A204.1 (cell line): ENCODE measurements around the gene GATAD1.
"Not testable (repeated sequence)": the region's sequence is repeated elsewhere in the genome, so short reads cannot be mapped to it uniquely, and the experiment has no call there.

Experiments
- FAIRE-seq: peaks from 2 replicates; lab custom pipeline; 2012; peaks lifted over from hg19 to GRCh38; lab: Jason Lieb, UNC

GATAD1 gene

GRCh38 chr7:92436612-92437445, 10.5 kb upstream of the GATAD1 start:
- FAIRE-seq, result no peak

- no peak for FAIRE-seq
Measured at GRCh38 chr7:92437956-92438491, 9.3 kb upstream of the GATAD1 start.

GRCh38 chr7:92442720-92443119, 4.6 kb upstream of the GATAD1 start:
- not testable (repeated sequence) for FAIRE-seq

GRCh38 chr7:92446869-92447344, 375 bp upstream of the GATAD1 start:
- FAIRE-seq, result peak; percentile 94

GRCh38 chr7:92448205-92448747, 994 bp downstream of the GATAD1 start:
- FAIRE-seq, result no peak

GRCh38 chr7:92451645-92452044, 4.4 kb downstream of the GATAD1 start:
- no peak for FAIRE-seq

GRCh38 chr7:92456236-92456635, 9.0 kb downstream of the GATAD1 start:
- no peak for FAIRE-seq

- FAIRE-seq, result no peak
Measured at GRCh38 chr7:92460109-92460508, 12.8 kb downstream of the GATAD1 start.

GRCh38 chr7:92460510-92460909, 13.2 kb downstream of the GATAD1 start:
- FAIRE-seq, result no peak

GRCh38 chr7:92461027-92462003, 14.0 kb downstream of the GATAD1 start:
- FAIRE-seq, result peak; percentile 95

- FAIRE-seq, result no peak
Measured at GRCh38 chr7:92462560-92462959, 15.3 kb downstream of the GATAD1 start.

- FAIRE-seq, result no peak
Measured at GRCh38 chr7:92464515-92464914, 17.2 kb downstream of the GATAD1 start.

GRCh38 chr7:92466682-92467081, 19.4 kb downstream of the GATAD1 start:
- FAIRE-seq, result no peak

- FAIRE-seq, result not testable (repeated sequence)
Measured at GRCh38 chr7:92468589-92468988, 21.3 kb downstream of the GATAD1 start.

GRCh38 chr7:92473989-92474388, 26.7 kb downstream of the GATAD1 start:
- FAIRE-seq, result not testable (repeated sequence)

GRCh38 chr7:92475261-92475770, 28.0 kb downstream of the GATAD1 start:
- FAIRE-seq, result not testable (repeated sequence)

- FAIRE-seq, result not testable (repeated sequence)
Measured at GRCh38 chr7:92475851-92476590, 28.7 kb downstream of the GATAD1 start.

GRCh38 chr7:92477681-92478080, 30.4 kb downstream of the GATAD1 start, which contains the start of gene ERVW-1:
ERVW-1 (minus strand) TSS chr7:92477946; CDS start chr7:92470381, 7,565 bp downstream.
- FAIRE-seq, result not testable (repeated sequence)

GRCh38 chr7:92478095-92478494, 30.8 kb downstream of the GATAD1 start:
- no peak for FAIRE-seq

- FAIRE-seq, result no peak
Measured at GRCh38 chr7:92478711-92479110, 31.4 kb downstream of the GATAD1 start.

GRCh38 chr7:92479146-92479545, 31.9 kb downstream of the GATAD1 start:
- not testable (repeated sequence) for FAIRE-seq
